NCI-H524 treated with DMSO at 0.1 percent for 48 hours (cell line): ENCODE results near the gene DHRS1.

Experiments
- DNase-seq: peaks from one replicate; lab custom pipeline; 2025; lab: John Stamatoyannopoulos, UW

The DHRS1 gene

GRCh38 chr14:24282736-24283135 lies 16.8 kb downstream of the DHRS1 start:
- DNase-seq: no peak

- no peak for DNase-seq
Measured at GRCh38 chr14:24281636-24282035, 17.9 kb downstream of the DHRS1 start.

DNA sequence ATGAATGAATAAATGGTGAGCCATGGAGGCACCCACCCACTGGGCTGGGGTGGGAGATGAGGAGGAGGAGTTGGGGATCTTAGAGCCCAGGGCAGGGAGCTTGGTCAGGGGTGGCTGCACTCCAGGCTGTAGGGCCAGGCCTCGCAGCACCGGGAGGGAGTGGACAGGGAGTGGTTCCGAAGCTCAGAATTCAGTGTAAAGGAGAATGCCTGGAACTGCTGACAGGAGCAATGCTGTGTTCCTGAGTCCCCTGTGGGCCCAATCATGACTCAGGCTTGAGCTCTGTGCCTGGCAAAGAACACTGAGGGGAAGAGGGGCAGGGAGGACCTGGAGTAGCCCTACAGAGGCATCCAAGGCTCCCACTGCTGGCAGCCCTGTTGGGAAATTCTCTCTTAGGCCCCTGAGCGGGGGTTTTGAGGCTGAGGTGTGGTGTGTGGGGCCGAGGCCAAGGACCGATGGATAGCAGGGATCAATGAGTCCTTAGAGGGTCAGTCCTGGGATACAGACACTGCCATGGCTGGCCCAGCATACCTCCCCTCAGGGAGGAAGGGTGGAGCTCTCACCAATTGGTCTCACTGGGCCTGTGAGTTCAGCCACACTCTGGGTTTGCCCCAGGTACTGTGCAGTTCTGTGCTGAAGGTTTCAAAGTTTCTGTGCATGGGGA lies 18.7 kb downstream of the DHRS1 start:
- no peak for DNase-seq

DNA sequence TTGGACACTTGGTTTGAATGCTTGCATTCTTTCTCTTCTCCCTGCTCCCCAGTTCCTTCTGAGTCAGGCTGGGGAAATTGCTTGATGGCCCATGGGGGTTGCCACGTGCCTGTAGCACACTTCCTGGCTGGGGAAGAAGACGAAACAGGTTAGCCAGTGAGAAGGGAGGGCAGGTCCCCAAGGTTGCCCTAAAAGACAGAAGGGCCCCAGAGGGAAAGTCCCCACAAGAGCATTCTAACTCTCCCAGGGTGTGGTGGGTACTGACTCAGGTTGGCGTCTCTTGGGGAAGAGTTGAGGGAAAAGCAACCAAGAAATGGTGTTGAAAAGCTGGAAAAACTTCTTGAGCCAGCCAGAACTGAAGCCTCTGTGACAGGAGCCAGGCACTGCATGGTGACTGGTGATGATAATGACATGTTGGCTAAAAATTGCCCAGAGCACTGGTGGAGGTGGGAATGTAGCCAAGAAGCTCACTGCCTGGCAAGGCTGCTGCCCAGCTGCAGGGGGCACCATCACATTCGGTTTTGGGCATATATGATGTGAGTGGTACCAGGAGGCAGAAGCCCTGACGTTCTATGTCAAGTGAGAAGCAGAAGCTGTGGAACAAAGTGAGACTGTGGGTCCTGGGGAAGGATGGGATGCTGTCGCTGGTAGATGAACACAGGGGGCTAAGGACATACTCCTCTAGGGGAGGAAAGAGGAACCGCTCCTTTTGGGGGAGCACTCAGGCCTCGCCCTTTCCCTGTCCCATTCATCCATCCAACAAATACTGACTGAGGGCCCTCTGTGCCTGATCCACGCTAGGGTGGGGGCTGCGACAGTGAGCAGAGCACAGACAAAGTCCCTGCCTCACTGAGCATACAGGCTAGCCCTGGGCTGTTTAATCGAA lies 20.0 kb downstream of the DHRS1 start:
- no peak for DNase-seq

GRCh38 chr14:24278424-24278823 lies 21.2 kb downstream of the DHRS1 start:
- no peak for DNase-seq

DNA sequence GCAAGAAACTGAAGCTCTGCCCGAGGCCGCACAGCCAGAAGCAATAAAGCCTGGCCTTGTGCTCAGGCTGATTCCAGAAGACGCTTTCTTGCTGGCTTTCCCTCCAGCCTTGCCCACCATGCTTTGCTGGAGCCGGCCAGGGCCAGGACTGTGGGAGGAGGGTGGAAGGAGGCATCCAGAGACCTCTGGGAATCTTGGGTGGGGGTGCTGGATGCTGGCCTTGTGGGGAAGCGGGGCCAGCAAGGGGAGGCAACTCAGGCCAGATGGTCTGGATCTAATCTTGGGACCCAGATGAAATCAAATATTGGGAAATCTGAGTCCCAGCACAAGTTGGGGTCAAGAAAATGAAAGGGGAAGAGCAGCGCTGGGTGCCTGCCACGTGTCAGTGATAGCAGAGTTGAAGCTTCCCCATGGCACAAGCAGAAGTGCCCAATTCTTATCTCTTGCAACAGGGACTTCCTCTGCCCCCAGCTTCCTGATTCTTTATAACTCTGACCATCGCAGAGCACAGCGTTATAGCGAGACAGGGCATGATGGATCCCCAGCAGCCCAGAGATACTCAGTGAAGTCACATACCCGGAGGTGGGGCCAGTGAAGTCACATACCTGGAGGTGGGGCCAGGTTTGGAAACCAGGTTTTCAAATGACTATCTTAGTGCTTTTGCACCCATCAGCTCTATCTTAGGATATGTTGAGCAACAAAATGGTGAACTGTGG lies 21.8 kb downstream of the DHRS1 start:
- no peak for DNase-seq

DNA sequence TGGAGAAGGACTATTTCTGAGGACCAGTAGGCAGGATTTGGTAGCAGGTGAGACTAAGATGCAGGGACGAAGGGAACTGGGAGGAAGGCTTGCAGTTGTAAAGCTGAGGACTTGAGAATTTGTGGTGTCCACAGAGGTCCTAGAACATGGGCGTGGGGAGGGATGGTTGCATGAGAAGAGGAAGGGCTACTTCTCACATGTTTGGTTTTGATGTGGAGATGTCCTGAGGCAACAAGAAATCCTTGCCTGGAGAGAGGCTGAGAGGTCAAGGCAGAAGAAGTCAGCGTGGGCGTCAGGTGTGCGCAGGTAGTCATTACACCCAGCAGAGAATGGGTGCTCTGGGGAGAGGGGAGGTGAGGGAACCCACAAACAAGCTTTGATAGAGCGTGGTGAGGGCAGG lies 22.5 kb downstream of the DHRS1 start:
- no peak for DNase-seq

DNA sequence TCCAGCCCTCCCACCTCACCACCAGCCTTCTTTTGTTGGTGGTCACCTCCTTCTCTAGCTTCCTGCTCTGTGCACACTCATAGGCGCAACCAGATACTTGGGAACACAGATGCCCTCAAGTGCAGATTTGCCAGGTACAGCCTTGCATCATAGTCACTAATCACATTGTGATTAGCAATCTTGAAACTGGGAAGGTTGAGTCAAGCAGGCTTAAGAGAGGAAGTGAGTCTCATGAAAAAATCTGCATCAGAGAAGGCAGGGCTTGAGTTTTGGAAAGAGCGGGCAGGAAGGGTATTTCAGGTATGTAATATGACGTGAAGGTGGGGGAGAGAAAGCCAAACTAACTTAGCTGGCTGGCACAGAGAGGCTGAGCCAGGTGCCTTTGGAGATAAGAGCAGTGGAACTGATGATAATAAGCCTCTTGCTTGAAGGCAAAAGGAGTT lies 25.5 kb downstream of the DHRS1 start:
- no peak for DNase-seq

DNA sequence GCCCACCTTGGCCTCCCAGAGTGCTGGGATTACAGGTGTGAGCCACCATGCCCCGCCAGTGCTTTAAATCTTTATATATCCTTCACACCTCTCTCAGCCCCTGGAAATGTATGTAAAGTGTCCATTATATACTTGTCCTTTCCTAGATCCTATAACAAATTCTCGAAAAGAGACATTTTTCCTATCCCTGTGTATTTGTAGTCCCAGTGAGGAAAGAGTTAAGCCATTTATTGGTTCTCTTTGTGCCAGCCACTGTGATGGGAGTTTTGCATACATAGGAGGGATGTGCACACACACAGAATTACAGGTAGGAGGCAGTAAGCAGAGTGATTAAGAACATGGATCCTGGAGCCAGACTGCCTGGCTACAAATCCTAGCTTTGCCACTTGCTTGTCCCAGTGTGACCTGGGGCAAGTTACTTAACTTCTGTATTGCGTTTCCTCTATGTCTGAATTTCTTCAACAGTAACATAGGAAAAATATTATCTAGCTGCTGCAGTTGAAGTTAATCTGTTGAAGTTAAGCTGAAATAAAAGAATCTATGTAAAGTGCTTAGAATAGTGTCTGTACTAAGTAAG lies 26.1 kb downstream of the DHRS1 start:
- DNase-seq: no peak

DNA sequence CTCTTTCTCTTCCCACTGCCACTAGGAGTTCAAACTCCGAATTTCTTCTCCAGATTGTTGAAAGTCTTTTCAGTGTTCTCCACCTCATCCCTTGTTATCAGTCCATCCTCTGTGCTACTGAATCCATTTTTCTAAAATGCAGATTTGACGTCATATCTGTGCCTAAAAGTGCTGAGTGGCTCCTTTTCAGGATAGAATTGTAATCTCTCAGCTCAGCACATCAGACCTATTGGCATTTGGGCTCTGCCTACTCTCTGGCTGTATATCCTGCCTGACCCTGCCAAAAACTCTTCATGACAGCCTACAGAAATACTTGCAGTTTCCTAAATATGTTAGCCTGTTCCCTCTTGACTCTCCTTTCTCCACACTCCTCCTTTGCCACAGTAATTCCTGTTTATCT lies 27.1 kb downstream of the DHRS1 start:
- no peak for DNase-seq

DNA sequence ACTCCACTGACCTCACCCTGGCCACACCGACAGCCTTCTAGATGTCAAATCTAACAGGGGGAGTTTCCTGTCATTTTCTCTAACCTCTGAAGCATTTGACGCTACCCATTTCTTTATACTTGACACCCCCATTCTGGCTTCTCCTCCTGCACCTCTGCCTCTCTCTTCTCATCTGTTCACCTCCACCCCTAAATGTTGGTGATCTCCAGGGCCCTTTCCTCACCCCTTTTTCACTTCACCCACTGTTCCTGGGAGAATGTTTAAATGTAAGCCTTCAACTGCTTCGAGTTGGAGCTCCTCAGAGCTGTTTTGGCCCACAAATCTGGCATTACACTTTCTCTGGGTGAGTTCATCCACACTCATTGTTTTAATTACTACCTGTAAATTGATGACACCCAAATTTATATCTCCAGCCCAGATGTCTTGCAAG lies 27.7 kb downstream of the DHRS1 start:
- no peak for DNase-seq

DNA sequence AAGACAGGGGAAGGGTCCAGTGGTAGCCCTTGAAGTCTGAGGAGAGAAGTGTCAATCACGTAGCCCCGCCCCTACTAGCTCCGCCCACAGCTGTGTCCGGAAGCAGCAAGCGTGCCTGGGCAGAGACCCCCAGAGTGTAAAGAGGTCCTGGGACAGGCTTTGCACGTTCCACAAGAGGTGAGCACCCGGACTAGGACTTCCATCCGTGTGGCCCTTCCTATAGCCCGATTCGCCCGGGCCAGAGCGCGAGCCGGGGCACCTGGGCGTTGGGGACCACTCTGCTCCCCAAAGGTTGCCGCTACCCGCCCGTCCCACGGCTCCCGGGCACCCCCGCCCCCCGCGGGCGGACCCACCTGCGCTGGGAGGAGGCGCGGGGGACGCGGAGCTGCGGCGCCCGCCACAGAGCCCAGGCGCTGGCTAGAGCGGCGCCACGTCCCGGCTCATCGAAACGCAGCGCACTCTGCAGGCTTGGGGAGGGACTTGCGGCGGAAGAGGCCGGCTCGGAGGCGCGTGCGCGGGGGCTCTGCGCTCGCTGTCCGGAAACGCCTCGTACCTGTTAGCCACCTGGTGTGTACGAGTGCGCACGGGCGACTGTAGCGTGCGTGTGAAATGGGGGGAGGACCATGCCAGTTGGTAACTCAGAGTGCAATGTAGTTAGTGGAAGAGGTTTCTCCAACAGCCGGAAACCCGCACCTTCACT lies 28.3 kb downstream of the DHRS1 start, which contains the start of gene RABGGTA:
Gene RABGGTA (minus strand): TSS at position 464 of the 700 bp plus-strand sequence. CDS start 482 bp downstream, outside the sequence.
- DNase-seq: peak; percentile 61

- DNase-seq: no peak
Measured at GRCh38 chr14:24270537-24271133, 28.9 kb downstream of the DHRS1 start.

DNA sequence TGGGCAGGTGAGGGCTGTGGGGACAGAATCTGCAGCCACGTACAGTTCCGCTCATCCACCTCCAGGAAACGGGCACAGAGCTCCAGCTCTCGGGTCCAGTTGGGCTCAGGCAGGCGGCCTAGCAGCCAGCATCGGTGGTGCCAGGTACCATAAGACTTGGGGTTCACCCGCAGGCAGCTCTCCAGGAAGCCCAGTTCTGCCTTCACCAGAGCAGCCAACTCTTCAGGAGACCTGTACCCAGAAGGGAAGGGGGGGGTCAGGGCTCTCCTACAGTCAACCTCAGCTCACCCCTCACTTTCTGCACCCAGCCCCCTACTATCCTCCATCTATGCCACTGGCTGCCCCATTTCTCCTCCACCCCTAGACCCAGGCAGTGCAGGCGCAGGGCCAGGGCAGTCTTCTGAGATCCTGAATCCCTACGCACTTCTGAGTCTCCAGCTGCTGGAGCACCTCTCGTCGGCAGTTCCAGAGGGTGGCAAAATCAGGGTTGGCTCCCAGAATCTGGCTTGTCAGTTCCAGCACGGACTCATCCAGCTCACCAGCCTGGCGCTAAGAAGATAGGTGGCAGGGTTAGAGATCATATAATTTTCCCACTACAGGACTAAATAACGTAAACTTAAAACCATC lies 29.6 kb downstream of the DHRS1 start:
- no peak for DNase-seq

GRCh38 chr14:24269368-24269767 lies 30.2 kb downstream of the DHRS1 start:
- DNase-seq: no peak

- no peak for DNase-seq
Measured at GRCh38 chr14:24268225-24268624, 31.4 kb downstream of the DHRS1 start.

GRCh38 chr14:24267516-24267915 lies 32.1 kb downstream of the DHRS1 start:
- DNase-seq: no peak

DNA sequence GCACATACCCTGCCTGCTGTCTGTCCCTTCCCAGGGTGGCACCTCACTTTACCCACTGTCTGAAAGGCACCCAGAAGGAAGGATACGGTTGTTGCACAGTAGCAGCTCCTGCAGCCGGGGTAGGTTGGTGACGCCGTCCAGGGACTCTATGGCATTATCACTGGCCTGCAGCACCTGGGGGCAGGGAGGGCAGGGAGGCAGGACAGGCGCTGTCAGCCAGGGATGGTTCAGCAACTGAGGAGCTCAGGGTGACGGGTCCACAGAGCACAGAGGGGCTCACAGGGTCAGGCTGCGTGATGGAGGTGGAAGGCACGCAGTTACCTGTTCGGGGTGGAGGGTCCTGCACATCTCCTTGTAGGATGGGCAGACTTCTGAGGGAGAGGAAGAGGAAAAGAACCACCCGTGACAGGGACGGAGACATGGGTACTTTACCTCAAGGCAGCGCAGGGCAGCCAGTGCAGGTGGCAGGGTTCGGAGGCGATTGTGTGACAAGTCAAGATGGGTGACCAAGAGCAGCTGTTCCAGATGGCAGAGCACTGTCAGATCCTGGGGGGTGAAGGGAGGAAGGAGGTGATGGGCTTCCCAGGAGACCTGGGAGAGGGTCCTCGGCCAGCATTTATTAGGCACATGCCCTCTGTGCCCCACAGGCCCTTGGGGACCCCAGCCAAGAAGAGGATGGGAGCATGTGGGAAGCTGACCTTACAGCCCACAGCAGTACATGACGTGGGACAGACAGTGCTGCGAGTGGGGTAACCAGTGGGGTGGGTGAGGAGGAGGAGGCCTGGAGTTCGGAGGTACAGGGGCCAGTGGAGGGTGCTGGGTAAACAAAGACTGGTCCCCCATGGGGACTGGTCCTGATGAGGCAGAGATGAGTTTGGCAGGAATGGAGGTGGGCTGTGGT lies 33.0 kb downstream of the DHRS1 start:
- DNase-seq: no peak

DNA sequence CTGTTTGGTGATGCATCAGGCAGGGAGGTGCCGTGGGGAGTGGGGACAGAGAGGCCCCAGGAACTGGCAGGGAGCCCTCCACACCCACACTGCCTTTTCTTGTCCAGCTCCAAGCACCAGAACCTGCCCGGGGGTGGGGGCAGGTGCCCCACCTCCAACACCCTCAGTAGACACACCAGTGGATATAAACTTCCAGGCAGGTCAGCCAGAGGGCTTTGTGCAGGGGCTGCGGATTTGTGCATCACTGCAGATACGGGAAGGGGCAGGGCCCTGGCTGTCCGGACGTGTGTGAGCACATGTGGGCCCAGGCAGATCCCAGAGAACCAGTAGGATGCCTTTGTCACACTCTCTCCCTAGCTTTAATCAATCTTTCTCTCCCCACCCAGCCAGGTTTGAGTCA lies 35.3 kb downstream of the DHRS1 start:
- DNase-seq: no peak

- no peak for DNase-seq
Measured at GRCh38 chr14:24263848-24264247, 35.7 kb downstream of the DHRS1 start.
